ENCODE results near the gene MTHFSD. TPM values are rescaled to one million over a fixed set of nuclear protein-coding genes. Genes with fewer than 3 reads are reported as not detected.
"Not testable (repeated sequence)": the region's sequence is repeated elsewhere in the genome, so short reads cannot be mapped to it uniquely, and the experiment has no call there.

The MTHFSD gene
- total RNA-seq, 1 experiment from 2014 or later, result 11.7 TPM

- peak; percentile 93 to 95 for DNase-seq (ENCODE audit: low read depth in 1 of 2, low spot score in 2 of 2)
- Histone ChIP-seq H3K4me3 (no peak overlapping the region), H3K27me3 (replicated peaks) (no peaks in the 10 kb centered on the region), H3K4me1 (replicated peaks) (peaks cover 76% of the 10 kb centered on the region), H3K36me3 (no peaks in the 10 kb centered on the region), H3K27ac (peak overlapping the region; percentile 84), H3K9me3 (replicated peaks) (no peaks in the 10 kb centered on the region; the same call in 1 of the 2 replicates)
Measured at GRCh38 chr16:86590501-86591144, 35.6 kb upstream of the MTHFSD start.

- not testable (repeated sequence) for H3K9me3 ChIP-seq (replicated peaks); H3K4me3 ChIP-seq; H3K27me3 ChIP-seq (replicated peaks); H3K27ac ChIP-seq; DNase-seq (ENCODE audit: low read depth in 1 of 2, low spot score in 2 of 2)
- Histone ChIP-seq H3K4me1 (replicated peaks) (peaks cover 84% of the 10 kb centered on the region), H3K36me3 (peaks cover 16% of the 10 kb centered on the region)
Measured at GRCh38 chr16:86587955-86588354, 32.9 kb upstream of the MTHFSD start.

GRCh38 chr16:86587487-86587886 is 32.5 kb upstream of the MTHFSD start:
- peaks cover 84% of the 10 kb centered on the region for H3K4me1 ChIP-seq (replicated peaks)
- no peak overlapping the region for H3K4me3 ChIP-seq
- no peak overlapping the region for H3K27ac ChIP-seq

GRCh38 chr16:86585821-86586611 is 31.0 kb upstream of the MTHFSD start:
- H3K36me3 ChIP-seq, result peaks cover 28% of the 10 kb centered on the region
- 0 out of 2 replicates have a peak overlapping the region, but pooled peaks have one; percentile 0 for H3K4me3 ChIP-seq
- H3K27me3 ChIP-seq (replicated peaks), result no peaks in the 10 kb centered on the region
- no peaks in the 10 kb centered on the region for H3K9me3 ChIP-seq (replicated peaks)
- peak; percentile 82 to 96 for DNase-seq (ENCODE audit: low read depth in 1 of 2, low spot score in 2 of 2)
- peaks cover 87% of the 10 kb centered on the region for H3K4me1 ChIP-seq (replicated peaks)
- H3K27ac ChIP-seq, result peak overlapping the region; percentile 95

More at GRCh38 chr16:86587487-86587886, 32.5 kb upstream of the MTHFSD start:
- no peaks in the 10 kb centered on the region for H3K27me3 ChIP-seq (replicated peaks)
- no peaks in the 10 kb centered on the region; the same call in 1 of the 2 replicates for H3K9me3 ChIP-seq (replicated peaks)
- peaks cover 18% of the 10 kb centered on the region for H3K36me3 ChIP-seq
- peak in 1 of 2 experiments; percentile 21 for DNase-seq (ENCODE audit: low read depth in 1 of 2, low spot score in 2 of 2)

- H3K36me3 ChIP-seq, result peaks cover 37% of the 10 kb centered on the region
- H3K4me3 ChIP-seq, result no peak overlapping the region
- DNase-seq (ENCODE audit: low read depth in 1 of 2, low spot score in 2 of 2), result peak; percentile 74 to 90
- no peaks in the 10 kb centered on the region for H3K27me3 ChIP-seq (replicated peaks)
- H3K4me1 ChIP-seq (replicated peaks), result peaks cover 80% of the 10 kb centered on the region
- no peaks in the 10 kb centered on the region for H3K9me3 ChIP-seq (replicated peaks)
- H3K27ac ChIP-seq, result peak overlapping the region; percentile 95
Measured at GRCh38 chr16:86584726-86585721, 30.0 kb upstream of the MTHFSD start.

GRCh38 chr16:86584071-86584685 is 29.1 kb upstream of the MTHFSD start:
- DNase-seq (ENCODE audit: low read depth in 1 of 2, low spot score in 2 of 2), result peak; percentile 70 to 80
- Histone ChIP-seq H3K27ac (peak overlapping the region; percentile 95), H3K4me3 (no peak overlapping the region), H3K36me3 (peaks cover 46% of the 10 kb centered on the region), H3K9me3 (replicated peaks) (no peaks in the 10 kb centered on the region), H3K27me3 (replicated peaks) (no peaks in the 10 kb centered on the region), H3K4me1 (replicated peaks) (peaks cover 72% of the 10 kb centered on the region)

- peaks cover 75% of the 10 kb centered on the region for H3K4me1 ChIP-seq (replicated peaks)
- peaks cover 57% of the 10 kb centered on the region for H3K36me3 ChIP-seq
- H3K9me3 ChIP-seq (replicated peaks), result no peaks in the 10 kb centered on the region
- H3K4me3 ChIP-seq, result peak overlapping the region; percentile 47
- DNase-seq (ENCODE audit: low read depth in 1 of 2, low spot score in 2 of 2), result peak in 1 of 2 experiments; percentile 79
- H3K27me3 ChIP-seq (replicated peaks), result no peaks in the 10 kb centered on the region
- H3K27ac ChIP-seq, result peak overlapping the region; percentile 86
Measured at GRCh38 chr16:86581458-86581857, 26.4 kb upstream of the MTHFSD start.

GRCh38 chr16:86580791-86581170 is 25.7 kb upstream of the MTHFSD start:
- peaks cover 61% of the 10 kb centered on the region for H3K36me3 ChIP-seq
- peak overlapping the region; percentile 47 for H3K4me3 ChIP-seq

GRCh38 chr16:86580063-86580790 is 25.2 kb upstream of the MTHFSD start:
- no peaks in the 10 kb centered on the region for H3K27me3 ChIP-seq (replicated peaks)
- H3K9me3 ChIP-seq (replicated peaks), result no peaks in the 10 kb centered on the region
- peaks cover 66% of the 10 kb centered on the region for H3K36me3 ChIP-seq
- peak overlapping the region; percentile 86 for H3K27ac ChIP-seq
- peaks cover 66% of the 10 kb centered on the region for H3K4me1 ChIP-seq (replicated peaks)
- H3K4me3 ChIP-seq, result peak overlapping the region; percentile 47
- peak in 1 of 2 experiments; percentile 64 for DNase-seq (ENCODE audit: low read depth in 1 of 2, low spot score in 2 of 2)

More at GRCh38 chr16:86580791-86581170, 25.7 kb upstream of the MTHFSD start:
- Histone ChIP-seq H3K27ac (peak overlapping the region; percentile 86), H3K9me3 (replicated peaks) (no peaks in the 10 kb centered on the region), H3K27me3 (replicated peaks) (no peaks in the 10 kb centered on the region), H3K4me1 (replicated peaks) (peaks cover 72% of the 10 kb centered on the region)
- peak in 1 of 2 experiments; percentile 70 for DNase-seq (ENCODE audit: low read depth in 1 of 2, low spot score in 2 of 2)

GRCh38 chr16:86579268-86580062 is 24.4 kb upstream of the MTHFSD start:
- peak; percentile 45 to 63 for DNase-seq (ENCODE audit: low read depth in 1 of 2, low spot score in 2 of 2)
- H3K4me3 ChIP-seq, result peak overlapping the region; percentile 47
- H3K27ac ChIP-seq, result peak overlapping the region; percentile 86

GRCh38 chr16:86578611-86579267 is 23.7 kb upstream of the MTHFSD start:
- peak in 1 of 2 experiments; percentile 90 for DNase-seq (ENCODE audit: low read depth in 1 of 2, low spot score in 2 of 2)
- peak overlapping the region; percentile 47 for H3K4me3 ChIP-seq
- H3K27me3 ChIP-seq (replicated peaks), result no peaks in the 10 kb centered on the region
- peak overlapping the region; percentile 86 for H3K27ac ChIP-seq
- peaks cover 57% of the 10 kb centered on the region for H3K4me1 ChIP-seq (replicated peaks)
- no peaks in the 10 kb centered on the region for H3K9me3 ChIP-seq (replicated peaks)
- H3K36me3 ChIP-seq, result peaks cover 73% of the 10 kb centered on the region

More at GRCh38 chr16:86579268-86580062, 24.4 kb upstream of the MTHFSD start:
- Histone ChIP-seq H3K36me3 (peaks cover 70% of the 10 kb centered on the region), H3K4me1 (replicated peaks) (peaks cover 59% of the 10 kb centered on the region), H3K27me3 (replicated peaks) (no peaks in the 10 kb centered on the region), H3K9me3 (replicated peaks) (no peaks in the 10 kb centered on the region)
